PC-3 (cell line): ENCODE results near the gene MBLAC1. TPM values are rescaled to one million over a fixed set of nuclear protein-coding genes. Genes with fewer than 3 reads are reported as not detected.
A peak's percentile ranks its signal among the peaks of the same experiment; 100 is the strongest.
"Not testable (repeated sequence)": the region's sequence is repeated elsewhere in the genome, so short reads cannot be mapped to it uniquely, and the experiment has no call there.

ENCODE experiments used
- ATAC-seq: fragments of 200-7000 bp; cut with Tn5 transposase; 2 replicates; pipeline ENCODE4 v1.9.1; 2020; ENCODE audit warnings: mild to moderate bottlenecking, moderate library complexity
- BruUV-seq: library from RNA; stranded (reverse); fragments of 400-500 nt; replicated peaks from 2 replicates; lab custom pipeline; 2021; lab: Mats Ljungman, UMichigan
- CTCF ChIA-PET: fragments of 300-600 bp; sonication (Branson Sonifier 250); formaldehyde crosslinking; loops from one replicate; lab custom pipeline; 2022; ENCODE audit warnings: antibody characterized with exemption; lab: Charles Lee
- POLR2A ChIA-PET: fragments of 300-600 bp; sonication (Branson Sonifier 250); formaldehyde crosslinking; loops from one replicate; lab custom pipeline; 2022; ENCODE audit warnings: antibody characterized with exemption; ENCODE audit not compliant: unreplicated experiment; lab: Charles Lee
- DNase-seq: peaks from one replicate; pipeline ENCODE4 v3.0.0-alpha.2; 2015
- H2AFZ ChIP-seq: fragments of 300-600 bp; sonication (generic); 2 replicates; pipeline ENCODE4 v1.6.0; 2016; ENCODE audit warnings: antibody characterized with exemption, low read length
- H3F3A ChIP-seq: fragments of 300-600 bp; sonication (generic); one replicate; pipeline ENCODE4 v1.6.0; 2017; ENCODE audit warnings: antibody characterized with exemption, low read length, control low read depth, mild to moderate bottlenecking; ENCODE audit not compliant: unreplicated experiment
- H3K27ac ChIP-seq: fragments of 300-600 bp; sonication (generic); 2 replicates; pipeline ENCODE4 v1.5.1; 2016; ENCODE audit warnings: mild to moderate bottlenecking, low read length
- H3K27me3 ChIP-seq: fragments of 300-600 bp; sonication (generic); 2 replicates; pipeline ENCODE4 v1.6.1; 2016; ENCODE audit warnings: low read length, mixed read lengths
- H3K36me3 ChIP-seq: fragments of 300-600 bp; sonication (generic); 2 replicates; pipeline ENCODE4 v1.6.1; 2016; ENCODE audit warnings: low read depth, mixed run types, low read length, mixed read lengths
- H3K4me1 ChIP-seq: fragments of 300-600 bp; sonication (generic); 2 replicates; pipeline ENCODE4 v1.5.1; 2016; ENCODE audit warnings: low read length; ENCODE audit not compliant: insufficient read depth
- H3K4me2 ChIP-seq: fragments of 300-600 bp; sonication (generic); 2 replicates; pipeline ENCODE4 v1.6.0; 2016; ENCODE audit warnings: low read length
- H3K4me3 ChIP-seq: fragments of 300-600 bp; sonication (generic); 2 replicates; pipeline ENCODE4 v1.5.1; 2016; ENCODE audit warnings: mild to moderate bottlenecking, low read length, mixed read lengths
- H3K79me2 ChIP-seq: fragments of 300-600 bp; sonication (generic); 2 replicates; pipeline ENCODE4 v1.6.1; 2017; ENCODE audit warnings: low read length, mixed read lengths
- H3K9ac ChIP-seq: fragments of 300-600 bp; sonication (generic); 2 replicates; pipeline ENCODE4 v1.6.0; 2016; ENCODE audit warnings: mild to moderate bottlenecking, low read length
- H3K9me2 ChIP-seq: fragments of 300-600 bp; sonication (generic); replicated peaks from 2 replicates; pipeline ENCODE4 v1.6.1; 2016; ENCODE audit warnings: mixed run types, low read length, mixed read lengths
- H3K9me3 ChIP-seq: fragments of 300-600 bp; sonication (generic); 2 replicates; pipeline ENCODE4 v1.6.1; 2016; ENCODE audit warnings: low read length, mixed read lengths
- H4K20me1 ChIP-seq: fragments of 300-600 bp; sonication (generic); 2 replicates; pipeline ENCODE4 v1.6.1; 2016; ENCODE audit warnings: low read length, mixed read lengths
- EZH2 ChIP-seq: fragments of 300-600 bp; sonication (generic); IDR thresholded peaks from one replicate; pipeline ENCODE4 v1.6.1; 2017; ENCODE audit warnings: antibody characterized with exemption, mild to moderate bottlenecking, low read length; ENCODE audit not compliant: unreplicated experiment
- EZH2phosphoT487 ChIP-seq: fragments of 300-600 bp; sonication (generic); IDR thresholded peaks from 2 replicates; pipeline ENCODE4 v1.6.1; 2018; ENCODE audit warnings: mild to moderate bottlenecking, antibody characterized with exemption, low read length, borderline replicate concordance
- intact Hi-C: fragments of 100-400 bp; cut with micrococcal nuclease; formaldehyde crosslinking; loops from 2 replicates; pipeline ENCODE4 v1.9.0; 2023
- total RNA-seq: library from RNA; depleted of rRNA; stranded (reverse); fragments of >200 nt; gene quantifications from 2 replicates; pipeline ENCODE4 v1.2.3, GENCODE V29; 2014
- TF ChIP-seq, protein P1 (sequence below): fragments of 300-600 bp; sonication (generic); conservative IDR thresholded peaks from 2 replicates; pipeline ENCODE4 v1.5.1; 2017; ENCODE audit warnings: antibody characterized with exemption, low read depth, mild to moderate bottlenecking, low read length

Gene MBLAC1
- total RNA-seq, 1 experiment from 2014 or later = 2.7 TPM

DNA sequence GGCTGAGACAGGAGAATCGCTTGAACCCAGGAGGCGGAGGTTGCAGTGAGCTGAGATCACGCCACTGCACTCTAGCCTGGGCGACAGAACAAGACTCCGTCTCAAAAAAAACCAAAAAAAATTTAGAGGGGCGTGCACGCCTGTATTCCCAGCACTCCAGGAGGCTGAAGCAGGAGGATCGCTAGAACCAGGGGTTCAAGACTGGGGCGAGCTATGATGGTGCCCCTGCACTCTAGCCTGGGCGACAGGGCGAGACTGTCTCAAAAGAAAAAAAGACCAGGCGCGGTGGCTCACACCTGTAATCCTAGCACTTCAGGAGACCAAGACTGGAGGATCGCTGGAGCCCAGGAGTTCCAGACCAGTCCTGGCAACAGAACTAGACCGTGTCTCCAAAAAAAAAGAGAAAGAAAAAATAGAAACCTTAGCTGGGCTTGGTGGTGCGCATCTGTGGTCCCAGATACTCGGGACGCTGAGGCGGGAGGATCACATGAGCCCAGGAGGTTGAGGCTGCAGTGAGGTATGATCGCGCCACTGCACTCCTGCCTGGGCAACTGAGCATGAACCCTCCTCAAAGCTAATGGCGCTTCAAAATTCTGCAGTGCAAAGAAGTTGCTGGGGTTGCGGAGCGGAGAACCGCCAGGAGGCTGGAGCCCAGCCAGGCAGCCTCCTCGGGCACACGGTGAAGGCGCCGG lies 382 bp upstream of the MBLAC1 start:
- no peak for TF ChIP-seq EZH2phosphoT487
- TF ChIP-seq, protein P1, sequence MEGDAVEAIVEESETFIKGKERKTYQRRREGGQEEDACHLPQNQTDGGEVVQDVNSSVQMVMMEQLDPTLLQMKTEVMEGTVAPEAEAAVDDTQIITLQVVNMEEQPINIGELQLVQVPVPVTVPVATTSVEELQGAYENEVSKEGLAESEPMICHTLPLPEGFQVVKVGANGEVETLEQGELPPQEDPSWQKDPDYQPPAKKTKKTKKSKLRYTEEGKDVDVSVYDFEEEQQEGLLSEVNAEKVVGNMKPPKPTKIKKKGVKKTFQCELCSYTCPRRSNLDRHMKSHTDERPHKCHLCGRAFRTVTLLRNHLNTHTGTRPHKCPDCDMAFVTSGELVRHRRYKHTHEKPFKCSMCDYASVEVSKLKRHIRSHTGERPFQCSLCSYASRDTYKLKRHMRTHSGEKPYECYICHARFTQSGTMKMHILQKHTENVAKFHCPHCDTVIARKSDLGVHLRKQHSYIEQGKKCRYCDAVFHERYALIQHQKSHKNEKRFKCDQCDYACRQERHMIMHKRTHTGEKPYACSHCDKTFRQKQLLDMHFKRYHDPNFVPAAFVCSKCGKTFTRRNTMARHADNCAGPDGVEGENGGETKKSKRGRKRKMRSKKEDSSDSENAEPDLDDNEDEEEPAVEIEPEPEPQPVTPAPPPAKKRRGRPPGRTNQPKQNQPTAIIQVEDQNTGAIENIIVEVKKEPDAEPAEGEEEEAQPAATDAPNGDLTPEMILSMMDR = no peak
- no peak for TF ChIP-seq EZH2
- DNase-seq (no peak), ATAC-seq (no peak; the same call in 1 of the 2 replicates)
- H3K4me1 ChIP-seq = 0 out of 2 replicates have a peak, but pooled peaks cover 4% of the 10 kb centered on the region
- POLR2A ChIA-PET = interaction anchor here (0.6 kb wide), 3 partner anchors 22 to 85 kb away, joined by 3 to 6 read pairs (median 5); partner anchors contain the start of gene AP4M1
- TSS peak; percentile 79 for BruUV-seq
- H3K9me3 ChIP-seq = no peaks in the 10 kb centered on the region
- no peaks in the 10 kb centered on the region for H3K36me3 ChIP-seq
- peak overlapping the region; percentile 84 for H2AFZ ChIP-seq
- H3K79me2 ChIP-seq = 0 out of 2 replicates have a peak, but pooled peaks cover 5% of the 10 kb centered on the region
- H3F3A ChIP-seq = no peaks in the 10 kb centered on the region
- H3K27me3 ChIP-seq = no peaks in the 10 kb centered on the region
- no peaks in the 10 kb centered on the region for H4K20me1 ChIP-seq
- H3K4me3 ChIP-seq = peak overlapping the region; percentile 80
- H3K9ac ChIP-seq = peak overlapping the region; percentile 91
- intact Hi-C loops = loop anchor here (1.0 to 5.0 kb wide), 2 partner anchors 25 to 44 kb away; partner anchors contain the start of genes AP4M1, MCM7 and ZNF3
- H3K9me2 ChIP-seq = no peaks in the 10 kb centered on the region
- CTCF ChIA-PET = interaction anchor here (0.6 to 0.8 kb wide), 2 partner anchors 24 to 62 kb away, joined by 4 to 5 read pairs; no protein-coding TSS in a partner anchor
- peak overlapping the region; percentile 93 for H3K4me2 ChIP-seq
- H3K27ac ChIP-seq = peak overlapping the region; percentile 92

DNA sequence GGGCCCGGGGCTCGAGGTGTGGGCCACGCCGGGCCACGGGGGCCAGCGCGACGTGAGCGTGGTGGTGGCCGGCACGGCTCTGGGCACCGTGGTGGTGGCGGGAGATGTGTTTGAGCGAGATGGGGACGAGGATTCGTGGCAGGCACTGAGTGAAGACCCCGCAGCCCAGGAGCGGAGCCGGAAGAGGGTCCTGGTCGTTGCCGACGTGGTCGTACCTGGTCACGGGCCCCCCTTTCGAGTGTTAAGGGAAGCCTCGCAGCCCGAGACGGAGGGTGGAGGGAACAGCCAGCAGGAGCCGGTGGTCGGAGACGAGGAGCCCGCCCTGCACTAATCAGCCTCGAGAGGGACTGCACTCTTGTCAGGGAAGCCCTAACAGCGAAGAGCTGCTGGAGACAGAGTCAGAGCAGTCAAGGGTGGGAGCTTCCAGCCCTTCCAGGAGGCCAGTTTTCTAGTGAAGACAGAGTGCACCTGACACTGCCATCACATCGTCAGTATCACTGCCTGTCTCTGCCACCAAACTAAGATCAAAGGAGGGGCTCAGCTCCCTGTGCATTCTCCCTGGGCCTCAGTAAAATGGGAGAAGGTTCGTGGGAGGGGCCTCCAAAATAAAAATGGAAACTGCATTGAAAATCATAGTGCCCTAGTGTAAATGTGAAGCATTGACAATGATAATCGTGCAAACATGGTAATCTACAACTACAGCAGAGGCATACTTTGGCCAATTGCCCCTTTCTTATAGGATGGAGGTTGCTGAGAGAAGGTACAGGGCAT lies 1.3 kb downstream of the MBLAC1 start:
- Histone ChIP-seq H3F3A (no peaks in the 10 kb centered on the region), H3K4me2 (peak overlapping the region; percentile 93), H3K79me2 (0 out of 2 replicates have a peak, but pooled peaks cover 5% of the 10 kb centered on the region), H3K27ac (no peak overlapping the region), H3K4me3 (peak overlapping the region; percentile 80), H3K9me2 (no peaks in the 10 kb centered on the region), H3K27me3 (no peaks in the 10 kb centered on the region), H3K36me3 (no peaks in the 10 kb centered on the region), H3K9ac (peak overlapping the region; percentile 91), H3K9me3 (no peaks in the 10 kb centered on the region), H4K20me1 (no peaks in the 10 kb centered on the region), H3K4me1 (0 out of 2 replicates have a peak, but pooled peaks cover 4% of the 10 kb centered on the region), H2AFZ (peak overlapping the region; percentile 84)
- intact Hi-C loops = loop anchor here (5.0 kb wide), 1 partner anchor 46 kb away; the partner anchor contains the start of gene ZNF3
- peak; percentile 14 for DNase-seq
- POLR2A ChIA-PET = interaction anchor here (0.6 kb wide), 1 partner anchor 1248 kb away, joined by 4 read pairs; no protein-coding TSS in a partner anchor
- BruUV-seq = TSS peak; percentile 32
- no peak for TF ChIP-seq EZH2phosphoT487
- ATAC-seq = peak; percentile 27
- CTCF ChIA-PET = no interaction called here

- Histone ChIP-seq H3K4me2 (peak overlapping the region; percentile 93), H3K27me3 (no peaks in the 10 kb centered on the region), H2AFZ (no peak overlapping the region), H3K27ac (no peak overlapping the region), H3K4me1 (0 out of 2 replicates have a peak, but pooled peaks cover 4% of the 10 kb centered on the region), H3K79me2 (0 out of 2 replicates have a peak, but pooled peaks cover 5% of the 10 kb centered on the region), H3K36me3 (no peaks in the 10 kb centered on the region), H3K9me3 (no peaks in the 10 kb centered on the region), H3K4me3 (no peak overlapping the region), H4K20me1 (no peaks in the 10 kb centered on the region), H3F3A (no peaks in the 10 kb centered on the region), H3K9me2 (no peaks in the 10 kb centered on the region), H3K9ac (no peak overlapping the region)
- TF ChIP-seq EZH2phosphoT487 (no peak), EZH2 (no peak)
- TF ChIP-seq, protein P1 = no peak
- ChIA-PET POLR2A (interaction anchor here (0.6 kb wide), 2 partner anchors 84 to 1249 kb away, joined by 4 to 18 read pairs; no protein-coding TSS in a partner anchor), CTCF (interaction anchor here (0.9 kb wide), 1 partner anchor 279 kb away, joined by 7 read pairs; no protein-coding TSS in a partner anchor)
- intact Hi-C loops = loop anchor here (5.0 kb wide), 1 partner anchor 46 kb away; the partner anchor contains the start of gene ZNF3
- no TSS peak for BruUV-seq
- no peak for DNase-seq
- no peak for ATAC-seq
These were observed 1.8 kb downstream of the MBLAC1 start for GRCh38 chr7:100128637-100128963.

- H3K4me3 ChIP-seq, H3K4me1 ChIP-seq, H3K9me3 ChIP-seq, ATAC-seq, H3F3A ChIP-seq, H3K79me2 ChIP-seq, BruUV-seq, H3K27me3 ChIP-seq, POLR2A ChIA-PET, H2AFZ ChIP-seq, H3K36me3 ChIP-seq, DNase-seq, H3K9ac ChIP-seq, H4K20me1 ChIP-seq, H3K4me2 ChIP-seq, H3K9me2 ChIP-seq, H3K27ac ChIP-seq: not testable (repeated sequence)
- CTCF ChIA-PET = interaction anchor here (1.0 kb wide), 1 partner anchor 28 kb away, joined by 6 read pairs; no protein-coding TSS in a partner anchor
- intact Hi-C loops = loop anchor here (5.0 kb wide), 2 partner anchors 212 to 277 kb away; no protein-coding TSS in a partner anchor
These were observed 3.4 kb downstream of the MBLAC1 start for GRCh38 chr7:100130220-100130607.
